CD4-positive, alpha-beta T cell treated with Interleukin-15 for 1 hour (primary cell): ENCODE results near the gene SV2C.
A peak's percentile ranks its signal among the peaks of the same experiment; 100 is the strongest.
"Not testable (repeated sequence)": the region's sequence is repeated elsewhere in the genome, so short reads cannot be mapped to it uniquely, and the experiment has no call there.

ENCODE experiments used
- DNase-seq: peaks from one replicate; pipeline ENCODE4 v3.0.0-alpha.2; 2020

The SV2C gene

GRCh38 chr5:76356887-76357286, 273.7 kb downstream of the SV2C start:
- no peak for DNase-seq

DNA sequence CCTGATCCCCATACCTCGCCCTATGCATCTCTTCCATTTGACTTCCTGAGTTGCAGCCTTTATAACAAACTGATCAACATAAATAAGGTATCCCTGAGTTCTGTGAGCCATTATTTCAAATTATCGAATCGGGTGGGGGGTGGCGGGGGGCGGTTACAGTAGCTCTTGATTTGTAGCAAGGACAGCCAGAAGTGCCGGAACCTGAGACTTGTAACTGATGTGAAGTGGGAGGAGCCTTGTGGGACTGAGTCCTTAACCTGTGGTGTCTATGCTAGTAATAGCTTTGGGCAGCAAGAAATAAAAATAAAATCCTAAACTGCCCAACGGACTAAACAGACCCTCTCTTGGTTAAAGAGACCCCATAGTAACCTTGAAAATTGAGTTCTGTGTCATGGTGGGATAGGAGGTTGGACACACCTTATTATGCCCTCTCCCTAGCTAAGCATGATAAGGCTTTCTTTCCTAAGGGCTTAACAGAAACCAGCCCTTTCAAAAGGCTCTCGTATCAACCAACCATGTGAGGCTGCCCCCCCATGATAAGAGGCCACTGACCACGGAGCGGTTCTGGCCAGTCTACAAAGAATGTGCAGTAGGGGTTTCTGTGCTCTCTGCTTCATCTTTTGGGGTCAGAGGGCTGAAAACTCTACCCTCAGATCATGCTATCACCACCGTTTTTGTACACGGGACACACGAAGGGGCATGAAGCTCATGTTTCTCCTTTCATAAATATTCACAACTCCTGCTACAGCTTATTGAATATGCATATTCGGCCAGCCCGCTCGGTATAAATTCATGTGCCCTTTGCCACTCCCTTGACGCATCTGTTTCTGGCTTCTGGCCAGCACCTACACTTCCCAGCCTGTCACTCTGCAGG, 280.4 kb downstream of the SV2C start:
- peak; percentile 29 for DNase-seq

DNA sequence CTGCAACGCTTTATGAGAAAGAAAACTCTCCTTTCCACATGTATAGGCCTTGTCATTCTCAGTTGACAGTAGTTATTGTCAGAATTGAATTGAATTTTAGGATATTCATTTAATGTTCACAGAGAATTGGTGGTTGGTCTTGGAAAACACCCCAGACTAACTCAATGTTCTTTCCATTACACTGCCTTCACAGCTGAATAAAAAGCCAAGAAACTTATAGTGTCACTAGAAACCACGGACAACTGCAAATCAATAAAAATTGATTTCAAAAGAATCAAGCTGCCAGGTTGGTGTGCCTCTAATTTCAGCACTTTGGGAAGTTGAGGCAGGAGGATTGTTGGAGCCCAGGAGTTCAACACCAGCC, 281.0 kb downstream of the SV2C start:
- DNase-seq: no peak

DNA sequence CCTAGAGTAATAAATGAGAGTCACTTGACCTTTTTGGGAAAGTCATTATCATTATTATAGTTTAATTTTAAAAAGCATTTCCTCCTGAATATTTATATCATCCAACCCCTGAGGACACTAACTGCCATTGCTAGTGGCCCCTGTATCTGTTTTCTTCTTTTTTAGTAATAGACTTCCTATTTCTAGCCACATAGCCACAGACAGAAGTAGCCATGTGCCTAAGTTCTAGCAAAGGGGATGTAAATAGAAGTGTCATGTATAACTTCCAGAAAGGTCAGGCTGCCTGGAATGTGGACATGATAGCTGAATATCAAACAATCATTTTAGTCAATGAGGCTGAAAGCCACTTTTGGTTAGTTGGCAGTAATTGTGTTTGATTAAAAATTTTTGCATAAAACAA, 282.4 kb downstream of the SV2C start:
- DNase-seq: no peak

GRCh38 chr5:76366596-76366995, 283.4 kb downstream of the SV2C start:
- DNase-seq: no peak

DNA sequence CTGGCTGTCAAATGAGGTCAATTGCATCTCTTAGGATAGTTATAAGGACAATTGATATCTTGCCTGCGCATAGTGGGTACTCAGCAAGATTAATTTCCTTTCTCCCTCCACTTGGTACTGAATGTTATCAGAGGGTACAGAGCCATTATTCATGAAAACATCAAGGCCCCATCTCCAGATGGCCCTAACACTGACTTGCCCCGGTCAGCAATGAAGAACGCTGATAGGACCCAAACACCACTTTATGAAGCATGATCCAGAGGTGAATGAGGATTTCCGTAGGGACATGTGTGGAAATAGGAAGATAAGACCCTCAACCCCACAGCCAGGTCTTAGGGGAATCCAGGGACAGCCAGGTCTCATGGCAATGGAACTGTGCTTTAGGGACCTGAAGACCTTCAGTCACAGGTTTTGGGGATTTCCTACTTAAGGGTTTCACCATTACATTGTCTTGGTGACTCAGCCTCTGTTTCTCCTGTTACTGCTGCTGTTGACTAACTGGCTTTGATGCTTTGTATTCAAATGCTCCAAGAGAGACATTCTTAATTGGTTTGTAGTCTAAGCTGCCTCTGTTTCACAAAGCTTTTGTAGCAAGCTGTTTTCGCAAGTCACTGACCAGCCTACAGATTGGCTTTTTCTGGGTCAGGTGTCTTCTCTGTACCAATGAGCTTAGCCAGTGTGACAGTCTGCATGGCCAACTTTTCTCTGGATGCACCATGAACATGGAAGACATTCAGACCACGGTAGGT, 284.6 kb downstream of the SV2C start:
- DNase-seq: peak; percentile 18

DNA sequence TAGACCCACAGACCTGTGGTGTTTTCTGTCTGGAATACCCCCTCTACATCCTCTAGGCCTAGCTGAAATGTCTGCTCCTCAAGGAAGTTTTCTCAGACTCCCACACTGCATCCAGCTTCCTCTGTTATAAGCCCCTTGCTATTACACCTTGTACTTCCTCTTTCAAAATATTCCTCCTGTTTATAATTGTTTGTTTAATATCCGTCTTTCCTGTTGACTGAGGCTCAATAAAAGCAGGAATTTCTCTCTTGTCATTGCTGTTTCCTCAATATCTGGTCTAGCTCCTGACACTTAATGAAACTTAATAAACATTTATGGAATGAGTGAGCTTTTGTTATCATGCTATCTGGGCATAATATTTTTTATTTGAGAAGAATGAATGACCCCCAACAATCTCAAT, 285.8 kb downstream of the SV2C start:
- no peak for DNase-seq

- not testable (repeated sequence) for DNase-seq
These were observed 286.5 kb downstream of the SV2C start for GRCh38 chr5:76369668-76370067.

- DNase-seq: no peak
These were observed 288.8 kb downstream of the SV2C start for GRCh38 chr5:76371960-76372322.

DNA sequence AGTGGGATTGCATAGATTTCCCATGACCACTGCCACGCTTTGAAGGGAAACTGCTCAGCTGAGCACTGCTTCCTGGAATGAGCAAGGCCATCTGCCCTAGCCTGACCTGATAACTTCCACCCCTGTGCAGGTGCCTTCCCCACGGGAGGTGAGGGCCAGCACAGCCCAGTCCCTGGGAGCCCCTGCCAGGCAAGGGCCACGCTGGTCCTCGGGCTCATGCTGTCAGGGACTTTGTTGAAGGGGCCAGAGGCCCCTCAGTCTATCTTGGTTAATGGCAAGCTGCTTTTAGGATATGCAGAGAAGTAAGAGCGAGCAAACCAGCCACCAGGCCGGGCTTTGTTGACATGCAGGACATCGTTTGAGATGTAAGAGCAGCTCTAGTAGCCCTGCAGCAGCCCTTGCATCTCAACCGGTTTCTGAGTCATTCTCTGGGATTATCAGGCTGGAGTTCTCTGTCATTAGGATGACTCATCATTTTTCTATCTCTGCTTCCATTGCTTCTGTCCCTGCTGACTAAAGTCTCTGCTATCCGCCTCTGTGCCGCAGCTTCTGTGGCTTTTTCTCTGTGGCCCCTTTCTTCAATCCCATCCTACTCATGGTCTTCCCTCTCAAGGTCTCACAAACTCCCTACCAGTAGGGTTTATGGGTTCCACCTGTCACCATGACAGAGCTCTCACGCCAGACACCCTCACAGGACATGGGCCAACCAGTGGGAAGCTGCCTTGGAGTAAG, 289.3 kb downstream of the SV2C start:
- DNase-seq: no peak

DNA sequence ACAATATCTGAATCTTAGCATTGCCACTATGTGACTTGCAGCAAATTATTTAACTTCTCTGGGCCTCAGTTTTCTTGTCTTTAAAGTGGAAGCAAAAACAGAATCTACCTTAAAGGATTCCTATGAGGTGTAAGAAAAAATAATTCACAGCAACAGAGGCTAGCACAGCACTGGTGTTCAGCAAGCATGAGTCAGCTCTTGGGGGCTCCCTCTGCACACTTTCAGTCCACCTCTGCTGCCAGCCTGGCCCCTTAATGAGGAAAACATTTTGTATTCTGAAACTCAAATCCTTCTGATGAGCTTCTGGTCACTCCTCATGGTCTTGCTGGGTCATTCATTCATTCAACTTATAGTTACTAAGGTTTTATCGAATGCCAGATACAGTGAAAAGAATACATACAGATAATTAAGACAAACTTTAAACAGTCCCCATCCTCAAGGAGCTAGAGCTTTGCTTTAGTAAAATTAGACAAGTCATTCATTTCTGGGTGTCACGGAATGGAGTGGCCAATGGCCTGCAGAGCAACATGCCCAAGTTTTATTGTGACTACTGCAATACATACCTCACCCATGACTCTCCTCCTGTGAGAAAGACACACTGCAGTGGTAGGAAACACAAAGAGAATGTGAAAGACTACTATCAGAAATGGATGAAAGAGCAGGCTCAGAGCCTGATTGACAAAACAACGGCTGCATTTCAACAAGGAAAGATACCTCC, 293.1 kb downstream of the SV2C start:
- no peak for DNase-seq

DNA sequence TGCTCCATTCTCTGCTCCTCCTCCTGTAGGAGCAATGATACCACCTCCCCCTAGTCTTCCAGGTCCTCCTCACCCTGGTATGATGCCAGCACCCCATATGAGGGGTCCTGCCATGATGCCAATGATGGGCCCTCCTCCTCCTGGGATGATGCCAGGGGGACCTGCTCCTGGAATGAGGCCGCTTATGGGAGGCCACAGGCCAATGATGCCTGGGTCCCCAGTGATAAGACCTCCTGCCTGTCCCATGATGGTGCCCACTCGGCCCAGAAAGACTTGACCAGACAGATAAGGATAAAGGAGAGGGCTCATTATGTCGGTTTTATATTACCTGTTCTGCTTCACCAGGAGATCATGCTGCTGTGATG, 293.7 kb downstream of the SV2C start:
- no peak for DNase-seq

DNA sequence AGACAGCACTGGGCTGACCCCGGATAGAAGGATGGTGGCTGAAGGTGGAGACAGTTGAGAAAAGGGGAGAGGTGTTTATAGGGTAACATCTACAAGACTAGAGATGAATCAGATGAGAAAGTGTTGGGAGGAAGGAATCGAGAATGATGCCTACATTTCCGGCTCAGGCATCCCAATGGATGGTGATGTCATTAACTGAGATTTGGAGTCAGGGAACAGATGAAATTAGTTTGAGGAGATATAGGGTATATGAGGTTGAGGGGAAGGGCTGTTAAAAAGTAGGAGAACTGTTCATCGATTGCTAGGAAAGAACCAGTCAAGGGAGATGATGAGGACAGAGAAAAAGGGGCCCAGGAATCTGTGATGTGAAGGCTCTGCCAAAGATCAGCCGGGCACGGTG, 295.2 kb downstream of the SV2C start:
- no peak for DNase-seq

GRCh38 chr5:76379316-76379715, 296.1 kb downstream of the SV2C start:
- DNase-seq: no peak

DNA sequence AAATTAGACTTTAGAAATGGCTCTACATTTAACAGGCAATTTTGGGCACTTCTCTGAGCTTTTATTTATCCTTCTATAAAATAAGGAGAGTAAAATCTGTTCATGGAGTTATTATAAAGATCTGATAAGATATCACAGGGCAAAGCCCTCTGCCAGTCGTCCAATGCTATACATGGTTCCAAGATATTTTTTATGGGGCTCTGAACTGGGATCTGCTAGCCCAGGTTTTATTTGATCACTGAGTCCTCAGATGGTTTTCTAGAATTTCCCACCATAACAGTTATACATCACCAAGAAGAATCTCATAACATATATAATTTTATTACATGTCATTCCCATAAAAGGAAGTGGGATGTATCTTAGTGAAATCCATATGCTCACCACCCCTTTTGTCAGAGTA, 296.7 kb downstream of the SV2C start:
- DNase-seq: no peak

- no peak for DNase-seq
These were observed 297.3 kb downstream of the SV2C start for GRCh38 chr5:76380346-76381066.

DNA sequence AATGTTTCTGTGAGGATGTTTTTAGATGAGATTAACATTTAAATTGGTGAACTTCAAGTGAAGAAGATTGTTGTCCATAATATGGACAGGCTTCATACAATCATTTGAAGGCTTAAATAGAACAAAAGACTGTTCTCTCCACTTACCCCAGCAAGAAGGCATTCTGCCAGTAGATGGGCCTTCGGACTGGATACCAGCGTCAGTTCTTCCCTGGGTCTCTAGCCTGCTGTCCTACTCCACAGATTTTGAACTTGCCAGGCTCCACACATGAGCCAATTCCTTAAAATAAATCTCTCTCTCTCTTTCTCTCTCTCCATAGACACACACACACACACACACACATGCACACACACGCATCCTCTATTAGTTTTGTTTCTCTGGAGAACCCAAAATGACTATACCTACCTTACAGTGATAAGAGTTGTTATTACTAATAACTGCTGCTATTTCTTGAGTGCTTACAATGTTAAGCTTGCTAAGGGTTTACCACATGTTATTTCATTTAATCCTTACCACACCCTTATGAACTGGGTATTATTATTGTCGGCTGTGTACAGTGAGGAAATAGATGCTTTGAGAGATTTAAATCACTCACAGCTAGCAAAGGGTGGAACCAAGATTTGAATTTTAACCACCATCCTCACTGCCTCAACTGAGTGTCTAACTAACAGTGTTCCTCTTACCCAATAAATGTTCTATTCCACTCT, 300.1 kb downstream of the SV2C start:
- no peak for DNase-seq

DNA sequence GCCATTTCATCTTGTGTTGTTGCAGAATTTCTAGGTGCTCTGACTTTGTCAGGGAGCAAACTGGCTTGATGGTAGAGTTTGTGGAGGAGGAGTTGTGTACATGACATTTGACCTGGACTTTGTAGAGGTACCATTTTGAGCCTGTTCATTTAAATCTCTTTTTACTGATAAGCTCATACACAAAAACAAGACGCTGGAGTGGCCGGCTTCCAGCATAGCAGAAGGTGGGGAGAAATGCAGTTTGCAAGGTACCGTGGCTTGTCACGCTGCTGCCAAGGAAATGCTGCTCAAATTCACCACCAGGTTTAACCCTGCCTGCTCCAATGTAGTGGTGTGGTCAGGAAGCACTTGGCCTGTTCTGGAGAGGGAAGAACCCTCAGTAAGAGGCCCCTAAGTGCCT, 301.0 kb downstream of the SV2C start:
- no peak for DNase-seq

DNA sequence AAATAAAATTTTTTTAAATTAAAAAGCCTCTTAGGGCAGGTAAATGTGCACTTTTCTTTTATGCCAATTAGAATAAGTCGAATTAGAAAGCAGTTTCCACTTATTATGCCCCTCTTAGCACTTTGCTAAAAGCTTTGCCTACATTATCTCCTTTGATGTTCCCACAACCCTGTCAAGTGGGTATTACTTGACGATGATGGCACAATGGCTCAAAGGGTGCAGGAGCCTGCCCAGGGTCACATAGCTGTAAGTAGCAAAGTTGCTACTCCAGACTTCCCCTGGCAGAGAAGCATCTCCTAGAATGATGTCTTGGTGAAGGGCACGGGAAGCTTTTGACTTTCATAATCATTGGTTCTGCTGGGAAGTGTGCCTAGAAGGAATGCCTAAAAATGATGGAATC, 301.5 kb downstream of the SV2C start:
- no peak for DNase-seq

DNA sequence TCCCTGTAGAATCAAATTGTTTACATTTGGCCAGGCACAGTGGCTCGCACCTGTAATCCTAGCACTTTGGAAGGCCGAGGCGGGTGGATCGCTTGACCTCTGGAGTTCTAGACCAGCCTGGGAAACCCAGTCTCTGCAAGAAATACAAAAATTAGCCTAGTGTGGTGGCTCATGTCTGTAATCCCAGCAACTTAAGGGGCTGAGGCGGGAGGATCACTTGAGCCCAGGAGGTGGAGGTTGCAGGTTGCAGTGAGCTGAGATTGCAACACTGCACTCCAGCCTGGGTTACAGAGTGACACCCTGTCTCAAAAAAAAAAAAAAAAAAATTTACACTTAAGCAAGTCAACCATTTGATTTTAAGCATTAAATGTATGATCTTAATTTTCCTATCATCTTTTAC, 302.4 kb downstream of the SV2C start:
- DNase-seq: no peak

GRCh38 chr5:76386360-76386759, 303.2 kb downstream of the SV2C start:
- no peak for DNase-seq

DNA sequence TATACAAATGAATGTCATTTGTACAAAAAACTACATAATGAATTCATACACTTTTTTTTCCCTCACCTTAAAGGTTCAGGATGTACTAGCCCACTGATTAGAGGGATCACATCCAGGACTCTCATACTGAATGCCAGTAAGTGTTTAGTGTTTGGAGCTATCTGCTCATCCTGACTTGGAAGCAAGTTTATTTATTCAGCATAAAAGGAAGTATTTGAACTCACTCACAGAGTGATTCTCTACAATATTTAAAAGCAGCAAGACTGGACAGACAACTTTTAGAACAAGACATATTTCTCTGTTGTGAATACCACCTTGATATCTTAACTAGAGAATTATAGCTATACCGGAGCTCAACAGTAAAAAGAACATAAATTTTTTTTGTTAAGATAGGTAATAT, 305.1 kb downstream of the SV2C start:
- no peak for DNase-seq
